ENCODE measurements around the gene KLHDC9.
A peak's percentile ranks its signal among the peaks of the same experiment; 100 is the strongest.

Gene KLHDC9

GRCh38 chr1:161076410-161076809 is 21.8 kb upstream of the KLHDC9 start:
- no peak for DNase-seq (ENCODE audit: low read depth)

- DNase-seq (ENCODE audit: low read depth) = no peak
Observed at GRCh38 chr1:161077426-161077825, 20.7 kb upstream of the KLHDC9 start.

GRCh38 chr1:161079436-161080110 is 18.6 kb upstream of the KLHDC9 start:
- DNase-seq (ENCODE audit: low read depth) = no peak

- DNase-seq (ENCODE audit: low read depth) = no peak
Observed at GRCh38 chr1:161080441-161081405, 17.4 kb upstream of the KLHDC9 start.

- DNase-seq (ENCODE audit: low read depth) = no peak
Observed at GRCh38 chr1:161081519-161081918, 16.6 kb upstream of the KLHDC9 start.

- DNase-seq (ENCODE audit: low read depth) = no peak
Observed at GRCh38 chr1:161082483-161082882, 15.7 kb upstream of the KLHDC9 start.

GRCh38 chr1:161082996-161083747 is 15.0 kb upstream of the KLHDC9 start:
- DNase-seq (ENCODE audit: low read depth) = peak; percentile 78

- no peak for DNase-seq (ENCODE audit: low read depth)
Observed at GRCh38 chr1:161083748-161084596, 14.2 kb upstream of the KLHDC9 start.

GRCh38 chr1:161084597-161084988 is 13.6 kb upstream of the KLHDC9 start:
- no peak for DNase-seq (ENCODE audit: low read depth)

- no peak for DNase-seq (ENCODE audit: low read depth)
Observed at GRCh38 chr1:161085165-161085564, 13.0 kb upstream of the KLHDC9 start.

GRCh38 chr1:161086457-161086856 is 11.7 kb upstream of the KLHDC9 start:
- DNase-seq (ENCODE audit: low read depth) = no peak

GRCh38 chr1:161088587-161089110 is 9.5 kb upstream of the KLHDC9 start:
- DNase-seq (ENCODE audit: low read depth) = peak; percentile 12

- no peak for DNase-seq (ENCODE audit: low read depth)
Observed at GRCh38 chr1:161089251-161089924, 8.8 kb upstream of the KLHDC9 start, which contains the start of gene NECTIN4. NECTIN4 (minus strand) TSS chr1:161089558; CDS start chr1:161089296, 262 bp downstream.

- no peak for DNase-seq (ENCODE audit: low read depth)
Observed at GRCh38 chr1:161089938-161090337, 8.2 kb upstream of the KLHDC9 start.

GRCh38 chr1:161090617-161091016 is 7.5 kb upstream of the KLHDC9 start:
- no peak for DNase-seq (ENCODE audit: low read depth)

GRCh38 chr1:161091093-161091492 is 7.1 kb upstream of the KLHDC9 start:
- DNase-seq (ENCODE audit: low read depth) = no peak

- no peak for DNase-seq (ENCODE audit: low read depth)
Observed at GRCh38 chr1:161091796-161092507, 6.2 kb upstream of the KLHDC9 start.

- no peak for DNase-seq (ENCODE audit: low read depth)
Observed at GRCh38 chr1:161092621-161093028, 5.5 kb upstream of the KLHDC9 start.

- DNase-seq (ENCODE audit: low read depth) = no peak
Observed at GRCh38 chr1:161094481-161094880, 3.7 kb upstream of the KLHDC9 start.

GRCh38 chr1:161095230-161095629 is 2.9 kb upstream of the KLHDC9 start:
- DNase-seq (ENCODE audit: low read depth) = no peak
